GM23338 (cell line): Measurements from ENCODE around the gene MLPH. TPM values are rescaled to one million over a fixed set of nuclear protein-coding genes. Genes with fewer than 3 reads are reported as not detected.

ENCODE experiments used
- ATAC-seq: fragments of 200-7000 bp; cut with Tn5 transposase; 3 replicates; pipeline ENCODE4 v1.9.1; 2020
- DNase-seq: peaks from one replicate; pipeline ENCODE4 v3.0.0-alpha.2; 2015; ENCODE audit warnings: low spot score
- H2AFZ ChIP-seq: fragments of 200-600 bp; sonication (generic); 2 replicates; pipeline ENCODE4 v1.8.0; 2016; ENCODE audit warnings: antibody characterized with exemption, mild to moderate bottlenecking, moderate library complexity
- H3F3A ChIP-seq: fragments of 200-600 bp; sonication (generic); replicated peaks from 2 replicates; pipeline ENCODE4 v1.8.0; 2017; ENCODE audit warnings: antibody characterized with exemption, mixed run types, low read depth
- H3K27ac ChIP-seq: fragments of 200-600 bp; sonication (generic); 2 replicates; pipeline ENCODE4 v1.6.1; 2016; ENCODE audit warnings: low read depth
- H3K27me3 ChIP-seq: fragments of 200-600 bp; sonication (generic); 2 replicates; pipeline ENCODE4 v1.8.0; 2016; ENCODE audit warnings: mild to moderate bottlenecking, mixed run types, moderate library complexity; ENCODE audit not compliant: insufficient read depth
- H3K36me3 ChIP-seq: fragments of 200-600 bp; sonication (generic); 2 replicates; pipeline ENCODE4 v1.8.0; 2016; ENCODE audit warnings: mild to moderate bottlenecking; ENCODE audit not compliant: insufficient read depth
- H3K4me1 ChIP-seq: fragments of 200-600 bp; sonication (generic); 2 replicates; pipeline ENCODE4 v1.8.0; 2016; ENCODE audit warnings: mild to moderate bottlenecking, moderate library complexity; ENCODE audit not compliant: insufficient read depth
- H3K4me2 ChIP-seq: fragments of 200-600 bp; sonication (generic); 2 replicates; pipeline ENCODE4 v1.7.1; 2017; ENCODE audit warnings: mixed run types
- H3K4me3 ChIP-seq: fragments of 200-600 bp; sonication (generic); 2 replicates; pipeline ENCODE4 v1.6.1; 2016; ENCODE audit warnings: mixed run types
- H3K79me2 ChIP-seq: fragments of 200-600 bp; sonication (generic); replicated peaks from 2 replicates; pipeline ENCODE4 v1.8.0; 2017; ENCODE audit warnings: mild to moderate bottlenecking; ENCODE audit not compliant: insufficient read depth
- H3K9me2 ChIP-seq: fragments of 200-600 bp; sonication (generic); 2 replicates; pipeline ENCODE4 v1.8.0; 2017; ENCODE audit not compliant: insufficient read depth
- H4K20me1 ChIP-seq: fragments of 200-600 bp; sonication (generic); replicated peaks from 2 replicates; pipeline ENCODE4 v1.8.0; 2017; ENCODE audit warnings: mild to moderate bottlenecking; ENCODE audit not compliant: insufficient read depth
- H3K27ac Mint-ChIP-seq: 2 replicates; pipeline ENCODE4 v1.8.0; 2020; ENCODE audit warnings: inconsistent platforms, mild to moderate bottlenecking, moderate library complexity, mixed read lengths
- H3K27me3 Mint-ChIP-seq: 3 replicates; pipeline ENCODE4 v1.8.0; 2022; ENCODE audit warnings: low read depth, mild to moderate bottlenecking, moderate library complexity, mixed read lengths, inconsistent platforms; ENCODE audit not compliant: insufficient read depth, poor library complexity
- H3K36me3 Mint-ChIP-seq: 3 replicates; pipeline ENCODE4 v1.8.0; 2021; ENCODE audit warnings: low read depth, mild to moderate bottlenecking, inconsistent platforms, moderate library complexity, mixed read lengths
- H3K4me1 Mint-ChIP-seq: 3 replicates; pipeline ENCODE4 v1.8.0; 2020; ENCODE audit warnings: mild to moderate bottlenecking, inconsistent platforms, mixed read lengths
- H3K4me3 Mint-ChIP-seq: 3 replicates; pipeline ENCODE4 v1.8.0; 2021; ENCODE audit warnings: moderate library complexity, mild to moderate bottlenecking, inconsistent platforms, mixed read lengths
- H3K9me3 Mint-ChIP-seq: 3 replicates; pipeline ENCODE4 v1.8.0; 2020; ENCODE audit warnings: moderate library complexity, mild to moderate bottlenecking, inconsistent platforms, mixed read lengths
- CREB1 ChIP-seq: fragments of 250-450 bp; sonication (Bioruptor Pico); IDR thresholded peaks from 2 replicates; pipeline ENCODE4 v1.5.0; 2020; ENCODE audit warnings: low read depth, mild to moderate bottlenecking, moderate library complexity
- ETS1 ChIP-seq: IDR thresholded peaks from 2 replicates; pipeline ENCODE4 v1.6.1; 2016; ENCODE audit warnings: antibody characterized with exemption
- EZH2 ChIP-seq: fragments of 200-600 bp; sonication (generic); IDR thresholded peaks from one replicate; pipeline ENCODE4 v1.8.0; 2017; ENCODE audit warnings: antibody characterized with exemption, mild to moderate bottlenecking, low read depth; ENCODE audit not compliant: unreplicated experiment
- POLR2AphosphoS5 ChIP-seq: IDR thresholded peaks from 2 replicates; pipeline ENCODE4 v1.6.1; 2016; ENCODE audit warnings: antibody characterized with exemption, low read depth
- STAT1 ChIP-seq: IDR thresholded peaks from one replicate; pipeline ENCODE4 v1.6.1; 2016; ENCODE audit warnings: antibody characterized with exemption; ENCODE audit not compliant: unreplicated experiment
- ZNF114 ChIP-seq: fragments of 250-450 bp; sonication (Bioruptor Pico); IDR thresholded peaks from 2 replicates; pipeline ENCODE4 v1.5.0; 2020; ENCODE audit warnings: mild to moderate bottlenecking, moderate library complexity
- ZNF462 ChIP-seq: fragments of 250-450 bp; sonication (Bioruptor Pico); IDR thresholded peaks from 2 replicates; pipeline ENCODE4 v1.5.0; 2020; ENCODE audit warnings: mild to moderate bottlenecking, moderate library complexity
- polyA plus RNA-seq: library from polyadenylated mRNA; unstranded; fragments of >200 nt; fragmentation: Nextera tagmentation; extraction: Ambion mirVana; gene quantifications from 2 replicates; pipeline ENCODE4 v1.2.1, GENCODE V29; 2016
- total RNA-seq: library from RNA; depleted of rRNA; stranded (reverse); fragments of >200 nt; shearing (Covaris generic); gene quantifications from 2 replicates; pipeline ENCODE4 v1.2.3, GENCODE V29; 2014

MLPH gene
- total and polyA plus RNA-seq, 2 experiments from 2014 or later: 13.6 to 16.5 TPM

- TF ChIP-seq ZNF462 (CRISPR knock-in tag): no peak
- no peak for TF ChIP-seq POLR2AphosphoS5
- no peak for TF ChIP-seq ZNF114
- TF ChIP-seq CREB1 (CRISPR knock-in tag): no peak
- TF ChIP-seq STAT1: no peak
- no peak for TF ChIP-seq ETS1
- TF ChIP-seq EZH2: no peak
Observed at GRCh38 chr2:237525559-237526157, 38.6 kb downstream of the MLPH start (continued).

GRCh38 chr2:237527233-237527632 lies 40.2 kb downstream of the MLPH start:
- no peaks in the 10 kb centered on the region for H3K9me2 ChIP-seq
- peaks cover 3% of the 10 kb centered on the region; the same call in 1 of the 3 replicates for H3K36me3 Mint-ChIP-seq
- no peak for DNase-seq
- H3K4me1 ChIP-seq: no peaks in the 10 kb centered on the region
- no peak for ATAC-seq
- no peak overlapping the region for H3K4me3 Mint-ChIP-seq
- H3K27me3 Mint-ChIP-seq: peaks cover 5% of the 10 kb centered on the region
- H3K27ac ChIP-seq: no peak overlapping the region
- H3K4me3 ChIP-seq: no peak overlapping the region
- no peaks in the 10 kb centered on the region; the same call in 1 of the 2 replicates for H3K36me3 ChIP-seq
- H3K9me3 Mint-ChIP-seq: no peaks in the 10 kb centered on the region
- H3F3A ChIP-seq: no peaks in the 10 kb centered on the region
- H2AFZ ChIP-seq: no peak overlapping the region
- H3K4me2 ChIP-seq: no peak overlapping the region
- no peaks in the 10 kb centered on the region for H3K27me3 ChIP-seq
- H4K20me1 ChIP-seq: no peaks in the 10 kb centered on the region
- H3K27ac Mint-ChIP-seq: no peak overlapping the region
- no peaks in the 10 kb centered on the region for H3K79me2 ChIP-seq
- H3K4me1 Mint-ChIP-seq: peaks cover 6% of the 10 kb centered on the region
- TF ChIP-seq ZNF462 (CRISPR knock-in tag): no peak
- TF ChIP-seq POLR2AphosphoS5: no peak
- TF ChIP-seq ETS1: no peak
